ENCODE measurements around the gene CDK19.

DNA sequence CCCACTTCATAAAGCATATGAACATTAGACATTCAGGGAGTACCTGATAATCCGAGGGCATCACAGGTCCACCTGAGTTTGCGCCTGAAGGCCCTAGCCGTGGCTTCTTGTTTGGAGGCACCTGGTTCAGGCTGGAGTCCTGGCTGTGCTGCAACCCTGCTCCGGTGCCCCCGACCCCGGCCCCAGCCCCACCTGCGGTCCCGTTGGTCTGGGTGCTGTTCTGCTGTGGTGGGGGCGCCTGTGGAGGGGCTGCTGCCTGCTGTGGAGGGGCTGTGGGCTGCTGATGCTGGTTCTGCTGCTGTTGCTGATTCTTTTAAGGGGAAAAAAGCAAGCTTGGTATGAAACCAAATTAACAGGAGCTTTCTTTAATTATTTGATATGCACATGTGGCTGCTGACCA, 194.2 kb downstream of the CDK19 start:
- TF ChIP-seq, protein P1, sequence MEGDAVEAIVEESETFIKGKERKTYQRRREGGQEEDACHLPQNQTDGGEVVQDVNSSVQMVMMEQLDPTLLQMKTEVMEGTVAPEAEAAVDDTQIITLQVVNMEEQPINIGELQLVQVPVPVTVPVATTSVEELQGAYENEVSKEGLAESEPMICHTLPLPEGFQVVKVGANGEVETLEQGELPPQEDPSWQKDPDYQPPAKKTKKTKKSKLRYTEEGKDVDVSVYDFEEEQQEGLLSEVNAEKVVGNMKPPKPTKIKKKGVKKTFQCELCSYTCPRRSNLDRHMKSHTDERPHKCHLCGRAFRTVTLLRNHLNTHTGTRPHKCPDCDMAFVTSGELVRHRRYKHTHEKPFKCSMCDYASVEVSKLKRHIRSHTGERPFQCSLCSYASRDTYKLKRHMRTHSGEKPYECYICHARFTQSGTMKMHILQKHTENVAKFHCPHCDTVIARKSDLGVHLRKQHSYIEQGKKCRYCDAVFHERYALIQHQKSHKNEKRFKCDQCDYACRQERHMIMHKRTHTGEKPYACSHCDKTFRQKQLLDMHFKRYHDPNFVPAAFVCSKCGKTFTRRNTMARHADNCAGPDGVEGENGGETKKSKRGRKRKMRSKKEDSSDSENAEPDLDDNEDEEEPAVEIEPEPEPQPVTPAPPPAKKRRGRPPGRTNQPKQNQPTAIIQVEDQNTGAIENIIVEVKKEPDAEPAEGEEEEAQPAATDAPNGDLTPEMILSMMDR (IDR thresholded peaks at IDR 0.05; ENCODE audit: low read length) = no peak
- no peak for TF ChIP-seq EZH2 (optimal IDR thresholded peaks at IDR 0.05; ENCODE audit: low read depth, low read length)

All from MM.1S (cell line).